Memory B cell (primary cell): ENCODE data around the gene TBC1D3H.
"Not testable (repeated sequence)": the region's sequence is repeated elsewhere in the genome, so short reads cannot be mapped to it uniquely, and the experiment has no call there.

Experiments
- ATAC-seq: fragments of 150-1000 bp; cut with Tn5 transposase; 2 replicates; pipeline ENCODE4 v1.10.0; 2021; ENCODE audit warnings: low read depth, mild to moderate bottlenecking, moderate library complexity
- DNase-seq, 2 donors: peaks; one replicate each; pipeline ENCODE4 v3.0.0; 2022; ENCODE audit warnings: low spot score in 2 of 2
- H3K27ac Mint-ChIP-seq: one replicate; pipeline ENCODE4 v1.8.0; 2022; ENCODE audit warnings: mild to moderate bottlenecking, moderate library complexity, mixed read lengths
- H3K27me3 Mint-ChIP-seq: one replicate; pipeline ENCODE4 v1.8.0; 2022; ENCODE audit warnings: mixed read lengths
- H3K36me3 Mint-ChIP-seq: one replicate; pipeline ENCODE4 v1.8.0; 2022; ENCODE audit warnings: mild to moderate bottlenecking, mixed read lengths
- H3K4me1 Mint-ChIP-seq: one replicate; pipeline ENCODE4 v1.8.0; 2022; ENCODE audit warnings: mixed read lengths
- H3K4me3 Mint-ChIP-seq: one replicate; pipeline ENCODE4 v1.8.0; 2022; ENCODE audit warnings: mild to moderate bottlenecking, moderate library complexity, mixed read lengths
- H3K9me3 Mint-ChIP-seq: one replicate; pipeline ENCODE4 v1.8.0; 2022; ENCODE audit warnings: mixed read lengths

TBC1D3H gene

DNA sequence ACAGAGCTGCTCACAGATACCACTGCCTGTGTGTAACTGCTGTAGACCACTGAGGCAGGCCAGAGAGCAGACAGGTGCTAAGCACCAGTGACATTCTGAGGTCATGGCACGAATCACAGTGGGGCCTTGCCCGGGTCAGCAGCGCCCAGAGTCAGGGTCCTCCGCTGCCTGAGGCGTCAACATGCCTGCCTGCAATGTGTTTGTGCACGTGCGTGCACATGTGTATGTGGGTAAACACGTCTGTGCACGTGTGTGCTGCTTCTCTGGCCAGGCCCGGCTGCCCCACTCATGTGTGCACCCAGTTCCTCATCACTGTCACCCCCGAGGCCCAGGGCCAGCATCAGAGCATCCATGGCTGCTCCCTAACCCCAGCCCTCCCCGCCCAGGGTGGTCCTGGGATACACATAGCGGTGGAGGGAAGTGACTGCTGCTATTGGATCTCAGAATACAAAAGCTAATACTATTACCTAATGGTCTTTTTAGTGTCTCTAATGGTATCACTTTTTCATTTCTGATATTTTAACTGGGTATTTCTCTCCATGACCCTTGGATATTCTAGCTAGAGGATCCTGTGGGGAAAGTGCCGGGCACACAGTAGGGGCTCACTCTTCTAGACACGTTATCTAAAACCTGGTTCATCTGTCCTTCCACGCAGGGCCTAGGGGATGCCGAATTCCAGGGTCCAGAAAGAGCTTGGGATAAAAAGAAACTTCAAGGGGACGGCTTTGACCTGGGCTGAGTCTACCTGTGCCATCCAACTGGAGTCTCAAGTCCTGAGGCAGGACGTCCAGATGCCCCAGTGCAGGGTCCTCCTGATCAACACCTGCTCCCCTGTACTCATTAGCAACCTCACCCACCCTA, at the start of gene TBC1D3H:
Gene TBC1D3H, minus strand, starts transcription at position 51 of the 861 bp plus-strand sequence. CDS start 1,540 bp downstream, outside the sequence.
- not testable (repeated sequence) for H3K4me3 Mint-ChIP-seq

DNA sequence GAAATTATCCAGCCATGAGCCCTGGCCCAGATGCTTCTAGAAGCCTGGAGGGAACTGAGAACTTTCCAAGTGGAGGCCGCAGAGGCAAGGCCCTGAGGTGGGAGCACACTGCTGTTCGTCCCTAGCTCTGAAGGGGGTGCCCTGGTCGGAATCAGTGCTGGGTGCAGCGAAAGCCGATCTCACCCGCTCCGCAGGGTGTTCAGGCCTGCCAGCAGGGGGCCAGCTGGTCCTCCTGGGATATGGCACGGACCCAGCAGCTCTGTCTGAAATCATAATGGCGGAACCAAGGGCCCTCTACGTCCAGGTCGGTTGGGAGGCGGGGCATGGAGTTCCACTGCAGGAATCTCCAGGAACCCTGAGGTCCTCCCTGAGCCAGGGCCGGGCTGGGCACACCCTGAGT, 40.7 kb upstream of the TBC1D3H start:
- not testable (repeated sequence) for H3K27ac Mint-ChIP-seq, H3K4me1 Mint-ChIP-seq, H3K27me3 Mint-ChIP-seq, H3K9me3 Mint-ChIP-seq, H3K4me3 Mint-ChIP-seq, H3K36me3 Mint-ChIP-seq, ATAC-seq, DNase-seq

More for the DNA sequence above, at the start of gene TBC1D3H:
- not testable (repeated sequence) for H3K27ac Mint-ChIP-seq, ATAC-seq, H3K27me3 Mint-ChIP-seq, H3K4me1 Mint-ChIP-seq, DNase-seq, H3K36me3 Mint-ChIP-seq, H3K9me3 Mint-ChIP-seq

DNA sequence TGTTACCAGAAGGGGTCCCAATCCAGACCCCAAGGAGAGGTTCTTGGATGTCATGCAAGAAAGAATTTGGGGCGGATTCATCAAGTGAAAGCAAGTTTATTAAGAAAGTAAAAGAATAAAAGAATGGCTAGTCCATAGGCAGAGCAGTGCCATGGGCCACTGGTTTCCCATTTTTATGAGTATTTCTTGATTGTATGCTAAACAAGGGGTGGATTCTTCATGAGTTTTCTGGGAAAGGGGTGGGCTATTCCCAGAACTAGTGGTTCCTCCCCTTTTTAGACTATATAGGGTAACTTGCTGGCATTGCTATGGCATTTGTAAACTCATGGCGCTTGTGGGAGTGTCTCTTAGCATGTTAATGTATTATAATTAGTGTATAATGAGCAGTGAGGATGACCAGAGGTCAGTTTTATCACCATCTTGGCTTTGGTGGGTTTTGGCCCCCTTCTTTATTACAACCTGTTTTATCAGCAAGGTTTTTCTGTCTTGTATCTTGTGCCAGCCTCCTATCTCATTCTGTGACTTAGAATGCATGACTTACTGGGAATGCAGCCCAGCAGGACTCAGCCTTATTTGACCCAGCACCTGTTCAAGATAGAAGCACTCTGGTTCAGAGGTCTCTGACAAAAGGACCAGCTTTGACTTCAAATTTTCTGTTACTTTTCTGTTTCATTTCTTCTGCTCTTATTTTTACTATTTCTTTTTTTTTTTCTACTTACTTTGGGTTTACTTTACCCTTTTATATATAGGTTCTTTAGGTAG, 27.1 kb upstream of the TBC1D3H start:
- DNase-seq, H3K4me1 Mint-ChIP-seq, H3K36me3 Mint-ChIP-seq, H3K4me3 Mint-ChIP-seq, H3K27ac Mint-ChIP-seq, ATAC-seq, H3K27me3 Mint-ChIP-seq, H3K9me3 Mint-ChIP-seq: not testable (repeated sequence)

DNA sequence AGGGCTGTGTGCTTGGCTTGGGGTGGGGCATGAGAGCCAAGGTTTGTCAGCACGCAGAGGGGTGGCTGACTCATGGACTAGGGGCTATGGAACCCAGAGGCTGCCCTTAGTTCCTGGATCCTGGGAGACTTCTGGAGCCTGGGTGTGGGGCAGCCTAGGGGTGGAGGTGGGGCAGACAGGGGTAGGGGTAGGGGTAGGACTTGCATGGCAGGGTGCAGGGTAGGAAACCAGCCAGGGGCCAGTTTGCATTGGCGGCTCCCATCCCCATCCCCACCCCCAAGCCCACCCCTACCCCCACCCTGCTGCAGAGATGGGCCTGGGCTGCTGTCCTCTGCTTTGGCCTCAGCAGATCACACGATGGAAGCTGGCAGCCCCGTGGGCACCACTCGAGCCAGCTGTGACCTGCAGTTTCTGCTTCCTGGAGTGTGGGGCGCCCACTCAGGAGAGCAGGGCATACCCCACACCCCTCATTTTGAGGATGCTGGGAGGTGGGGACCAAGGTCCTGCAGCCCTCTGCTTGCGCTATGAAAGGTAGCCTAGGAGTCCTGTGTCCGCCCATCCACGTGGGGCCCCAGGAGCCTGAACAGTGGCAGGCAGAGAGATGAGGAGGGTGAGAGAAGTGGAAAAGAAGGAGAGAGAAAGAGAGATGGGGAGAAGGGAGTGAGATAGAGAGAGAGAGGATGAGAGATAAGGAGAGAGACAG, 2.9 kb upstream of the TBC1D3H start:
- H3K27me3 Mint-ChIP-seq, H3K27ac Mint-ChIP-seq, H3K9me3 Mint-ChIP-seq, H3K36me3 Mint-ChIP-seq, ATAC-seq, H3K4me3 Mint-ChIP-seq, DNase-seq, H3K4me1 Mint-ChIP-seq: not testable (repeated sequence)

DNA sequence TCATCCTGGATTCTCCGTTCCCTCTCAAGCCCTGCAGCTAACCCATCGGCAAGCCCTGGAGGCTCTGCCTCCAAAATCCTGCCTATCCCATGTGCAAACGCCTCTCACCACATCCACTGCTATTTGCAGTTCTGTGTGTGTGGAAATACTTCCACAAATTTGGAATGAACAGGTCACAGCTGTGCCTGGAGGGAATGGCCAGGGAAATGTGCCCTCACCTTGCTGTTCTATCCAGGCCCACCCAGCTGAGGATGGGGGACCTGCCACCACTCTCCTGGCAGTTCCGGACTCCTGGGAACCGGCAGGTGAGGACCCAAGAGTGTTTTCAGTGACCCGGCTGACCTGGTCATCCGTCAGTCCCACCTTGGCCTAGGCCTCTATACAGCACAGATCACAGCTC, 12.3 kb downstream of the TBC1D3H start:
- not testable (repeated sequence) for H3K27me3 Mint-ChIP-seq, H3K27ac Mint-ChIP-seq, H3K36me3 Mint-ChIP-seq, ATAC-seq, H3K9me3 Mint-ChIP-seq, H3K4me1 Mint-ChIP-seq, H3K4me3 Mint-ChIP-seq, DNase-seq

DNA sequence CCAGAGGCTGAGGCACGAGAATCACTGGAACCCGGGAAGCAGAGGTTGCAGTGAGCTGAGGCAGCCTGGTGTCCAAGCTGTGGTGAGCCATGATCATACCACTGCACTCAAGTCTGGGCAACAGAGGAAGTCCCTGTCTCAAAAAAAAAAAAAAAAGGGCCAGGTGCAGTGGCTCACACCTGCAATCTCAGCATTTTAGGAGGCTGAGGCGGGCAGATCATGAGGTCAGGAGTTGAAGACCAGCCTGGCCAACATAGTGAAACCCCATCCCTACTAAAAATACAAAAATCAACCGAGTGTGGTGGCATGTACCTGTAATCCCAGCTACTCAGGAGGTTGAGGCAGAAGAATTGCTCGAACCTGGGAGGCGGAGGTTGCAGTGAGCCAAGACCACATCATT, 25.7 kb downstream of the TBC1D3H start:
- not testable (repeated sequence) for H3K27me3 Mint-ChIP-seq, H3K4me3 Mint-ChIP-seq, H3K36me3 Mint-ChIP-seq, ATAC-seq, H3K27ac Mint-ChIP-seq, H3K4me1 Mint-ChIP-seq, DNase-seq, H3K9me3 Mint-ChIP-seq
